IMR-90 (cell line): ENCODE data around the gene ZMIZ1. TPM values are rescaled to one million over a fixed set of nuclear protein-coding genes. Genes with fewer than 3 reads are reported as not detected.

ENCODE experiments used
- ATAC-seq: fragments of 200-7000 bp; cut with Tn5 transposase; 2 replicates; pipeline ENCODE4 v1.9.1; 2020; ENCODE audit warnings: low read depth, mild to moderate bottlenecking, moderate library complexity
- BruUV-seq: library from RNA; stranded (reverse); fragments of 400-500 nt; replicated peaks from 2 replicates; lab custom pipeline; 2021; lab: Mats Ljungman, UMichigan
- CTCF ChIA-PET: fragments of 300-600 bp; formaldehyde crosslinking; extraction: SDS; loops from one replicate; lab custom pipeline; 2021; ENCODE audit warnings: antibody characterized with exemption; lab: Yijun Ruan, JAX
- POLR2A ChIA-PET: fragments of 300-600 bp; sonication (Branson Sonifier 250); formaldehyde crosslinking; loops from one replicate; lab custom pipeline; 2022; ENCODE audit warnings: antibody characterized with exemption; ENCODE audit not compliant: unreplicated experiment; lab: Charles Lee
- DNase-seq: peaks from one replicate; pipeline ENCODE4 v3.0.0; 2013
- H2AFZ ChIP-seq: replicated peaks from 2 replicates; pipeline ENCODE3; 2013; ENCODE audit warnings: low read length, mild to moderate bottlenecking; ENCODE audit not compliant: poor library complexity
- H2AK5ac ChIP-seq: 2 replicates; pipeline ENCODE4 v1.6.1; 2013; ENCODE audit warnings: low read depth, low read length, inconsistent platforms
- H2AK9ac ChIP-seq: replicated peaks from 2 replicates; pipeline ENCODE3; 2013; ENCODE audit warnings: mild to moderate bottlenecking, low read depth, low read length, moderate library complexity; ENCODE audit not compliant: poor library complexity
- H2BK120ac ChIP-seq: 2 replicates; pipeline ENCODE4 v1.6.1; 2013; ENCODE audit warnings: low read depth, low read length, inconsistent platforms
- H2BK15ac ChIP-seq: 3 replicates; pipeline ENCODE4 v1.6.1; 2013; ENCODE audit warnings: low read depth, low read length, inconsistent platforms
- H2BK20ac ChIP-seq: 2 replicates; pipeline ENCODE4 v1.6.1; 2013; ENCODE audit warnings: low read depth, mild to moderate bottlenecking, inconsistent platforms, low read length, moderate library complexity
- H2BK5ac ChIP-seq: 2 replicates; pipeline ENCODE4 v1.6.1; 2013; ENCODE audit warnings: mild to moderate bottlenecking, low read depth, low read length, inconsistent platforms; ENCODE audit not compliant: poor library complexity, severe bottlenecking
- H3K14ac ChIP-seq: replicated peaks from 2 replicates; pipeline ENCODE4 v1.6.1; 2013; ENCODE audit warnings: low read depth, low read length, inconsistent platforms
- H3K18ac ChIP-seq: 2 replicates; pipeline ENCODE4 v1.6.1; 2013; ENCODE audit warnings: low read depth, low read length, control low read depth
- H3K23ac ChIP-seq: 2 replicates; pipeline ENCODE4 v1.6.1; 2013; ENCODE audit warnings: low read depth, low read length, inconsistent platforms
- H3K27ac ChIP-seq: 2 replicates; pipeline ENCODE4 v1.5.1; 2013; ENCODE audit warnings: mild to moderate bottlenecking, control low read depth, low read length; ENCODE audit not compliant: insufficient read depth
- H3K27me3 ChIP-seq: 2 replicates; pipeline ENCODE4 v1.6.1; 2013; ENCODE audit warnings: low read length; ENCODE audit not compliant: control insufficient read depth, insufficient read depth
- H3K36me3 ChIP-seq: 2 replicates; pipeline ENCODE4 v1.6.1; 2013; ENCODE audit warnings: low read length, mixed read lengths; ENCODE audit not compliant: control insufficient read depth, insufficient read depth
- H3K4ac ChIP-seq: 2 replicates; pipeline ENCODE4 v1.6.1; 2013; ENCODE audit warnings: low read depth, low read length, inconsistent platforms
- H3K4me1 ChIP-seq: 2 replicates; pipeline ENCODE4 v1.6.1; 2013; ENCODE audit warnings: low read length, mixed read lengths; ENCODE audit not compliant: control insufficient read depth, insufficient read depth
- H3K4me2 ChIP-seq: 2 replicates; pipeline ENCODE4 v1.6.1; 2013; ENCODE audit warnings: low read depth, mild to moderate bottlenecking, control low read depth, low read length, moderate library complexity
- H3K4me3 ChIP-seq: 2 replicates; pipeline ENCODE4 v1.5.1; 2013; ENCODE audit warnings: low read depth, mild to moderate bottlenecking, control low read depth, low read length, moderate library complexity; ENCODE audit not compliant: insufficient read depth
- H3K56ac ChIP-seq: 2 replicates; pipeline ENCODE4 v1.6.1; 2013; ENCODE audit warnings: low read length, inconsistent platforms; ENCODE audit not compliant: insufficient read depth; ENCODE audit errors: extremely low read depth
- H3K79me1 ChIP-seq, 2 experiments: 2 replicates each; pipeline ENCODE4 v1.6.1; 2013; ENCODE audit warnings: low read length in 2 of 2, inconsistent platforms in 1 of 2, low read depth in 1 of 2
- H3K9ac ChIP-seq: 2 replicates; pipeline ENCODE4 v1.6.1; 2013; ENCODE audit warnings: low read depth, low read length, control low read depth
- H3K9me1 ChIP-seq: 2 replicates; pipeline ENCODE4 v1.6.1; 2013; ENCODE audit warnings: low read length, inconsistent platforms; ENCODE audit not compliant: insufficient read depth
- H3K9me3 ChIP-seq: 2 replicates; pipeline ENCODE4 v1.6.1; 2013; ENCODE audit warnings: low read length; ENCODE audit not compliant: control insufficient read depth, insufficient read depth
- H4K20me1 ChIP-seq: 2 replicates; pipeline ENCODE4 v1.6.1; 2013; ENCODE audit warnings: low read length, inconsistent platforms; ENCODE audit not compliant: insufficient read depth
- H4K5ac ChIP-seq: 2 replicates; pipeline ENCODE4 v1.6.1; 2013; ENCODE audit warnings: mild to moderate bottlenecking, low read depth, low read length, control low read depth
- H4K8ac ChIP-seq, 2 experiments: 2 replicates each; pipeline ENCODE4 v1.6.1; 2013; ENCODE audit warnings: low read depth in 2 of 2, low read length in 2 of 2, control low read depth in 1 of 2, inconsistent platforms in 1 of 2
- H4K91ac ChIP-seq: 2 replicates; pipeline ENCODE4 v1.6.1; 2013; ENCODE audit warnings: low read depth, low read length, inconsistent platforms; ENCODE audit not compliant: insufficient read depth
- BHLHE40 ChIP-seq: fragments of 150-350 bp; IDR thresholded peaks from 2 replicates; pipeline ENCODE4 v1.6.1; 2016; ENCODE audit warnings: mild to moderate bottlenecking, low read depth, low read length
- CHD1 ChIP-seq: IDR thresholded peaks from 2 replicates; pipeline ENCODE4 v1.6.1; 2012; ENCODE audit warnings: low read depth, low read length, improper control_type of control experiment
- CTCF ChIP-seq: conservative IDR thresholded peaks from 2 replicates; pipeline ENCODE4 v1.5.1; 2012; ENCODE audit warnings: mild to moderate bottlenecking, low read depth, low read length, improper control_type of control experiment
- FOS ChIP-seq: fragments of 150-350 bp; IDR thresholded peaks from 2 replicates; pipeline ENCODE4 v1.6.1; 2016; ENCODE audit warnings: low read depth, low read length
- MAFK ChIP-seq: IDR thresholded peaks from 2 replicates; pipeline ENCODE4 v1.6.1; 2012; ENCODE audit warnings: low read depth, low read length, improper control_type of control experiment
- MAZ ChIP-seq: IDR thresholded peaks from 2 replicates; pipeline ENCODE4 v1.6.1; 2012; ENCODE audit warnings: low read depth, mild to moderate bottlenecking, low read length, improper control_type of control experiment, moderate library complexity, borderline replicate concordance
- MXI1 ChIP-seq: IDR thresholded peaks from 2 replicates; pipeline ENCODE4 v1.6.1; 2012; ENCODE audit warnings: low read depth, mild to moderate bottlenecking, low read length, moderate library complexity, borderline replicate concordance
- NFE2L2 ChIP-seq: fragments of 150-350 bp; IDR thresholded peaks from 2 replicates; pipeline ENCODE4 v1.6.1; 2016; ENCODE audit warnings: low read depth, mild to moderate bottlenecking, low read length
- POLR2A ChIP-seq: IDR thresholded peaks from 2 replicates; pipeline ENCODE4 v1.6.1; 2012; ENCODE audit warnings: mild to moderate bottlenecking, low read depth, low read length
- RAD21 ChIP-seq: IDR thresholded peaks from 2 replicates; pipeline ENCODE4 v1.6.1; 2012; ENCODE audit warnings: low read length, improper control_type of control experiment
- RCOR1 ChIP-seq: IDR thresholded peaks from 2 replicates; pipeline ENCODE4 v1.6.1; 2012; ENCODE audit warnings: mild to moderate bottlenecking, low read length, improper control_type of control experiment; ENCODE audit not compliant: insufficient replicate concordance
- RFX5 ChIP-seq: IDR thresholded peaks from 2 replicates; pipeline ENCODE4 v1.8.0; 2012; ENCODE audit warnings: low read depth, mild to moderate bottlenecking, low read length, moderate library complexity
- SMC3 ChIP-seq: fragments of 150-350 bp; IDR thresholded peaks from 2 replicates; pipeline ENCODE4 v1.6.1; 2016; ENCODE audit warnings: low read depth, mild to moderate bottlenecking, antibody characterized with exemption, low read length, moderate library complexity
- WGBS, 2 experiments: methylation state at CpG; one replicate each; pipeline versions ENCODE4 v1.1.5 to v1.1.7; 2013; ENCODE audit warnings: missing lambda C conversion rate in 2 of 2; ENCODE audit not compliant: insufficient read length in 1 of 2; ENCODE audit errors: extremely low coverage in 2 of 2; 5-methylcytosine and 5-hydroxymethylcytosine counted together
- dilution Hi-C: fragments of 300-500 bp; cut with HindIII; formaldehyde crosslinking; loops from one replicate; pipeline ENCODE4 v1.14.3; 2018; ENCODE audit warnings: low sequenced_read_pairs; ENCODE audit not compliant: unreplicated experiment
- in situ Hi-C: fragments of 300-500 bp; cut with MboI; formaldehyde crosslinking; loops from 3 replicates; pipeline ENCODE4 v1.14.3; 2019; ENCODE audit warnings: low sequenced_read_pairs, inconsistent platforms, mixed read lengths
- intact Hi-C: fragments of 100-400 bp; cut with micrococcal nuclease; formaldehyde crosslinking; loops from 2 replicates; pipeline ENCODE4 v1.10.0; 2022
- polyA plus RNA-seq, 3 experiments: library from polyadenylated mRNA; depleted of rRNA; stranded (reverse); fragments of >200 nt; gene quantifications; 2 replicates each; pipeline ENCODE4 v1.2.3, GENCODE V29; 2012; ENCODE audit warnings: low replicate concordance in 1 of 3
- total RNA-seq: library from RNA; depleted of rRNA; stranded (reverse); fragments of >200 nt; gene quantifications from 2 replicates; pipeline ENCODE4 v1.2.3, GENCODE V29; 2012
- TF ChIP-seq, protein P1 (sequence below): fragments of 150-350 bp; IDR thresholded peaks from 2 replicates; pipeline ENCODE4 v1.6.1; 2017; ENCODE audit warnings: mild to moderate bottlenecking, antibody characterized with exemption, low read length, low read depth

The ZMIZ1 gene
- total and polyA plus RNA-seq, 2 of the 4 experiments (the other 2 are of a cell fraction), result 6.6 to 48.7 TPM

DNA sequence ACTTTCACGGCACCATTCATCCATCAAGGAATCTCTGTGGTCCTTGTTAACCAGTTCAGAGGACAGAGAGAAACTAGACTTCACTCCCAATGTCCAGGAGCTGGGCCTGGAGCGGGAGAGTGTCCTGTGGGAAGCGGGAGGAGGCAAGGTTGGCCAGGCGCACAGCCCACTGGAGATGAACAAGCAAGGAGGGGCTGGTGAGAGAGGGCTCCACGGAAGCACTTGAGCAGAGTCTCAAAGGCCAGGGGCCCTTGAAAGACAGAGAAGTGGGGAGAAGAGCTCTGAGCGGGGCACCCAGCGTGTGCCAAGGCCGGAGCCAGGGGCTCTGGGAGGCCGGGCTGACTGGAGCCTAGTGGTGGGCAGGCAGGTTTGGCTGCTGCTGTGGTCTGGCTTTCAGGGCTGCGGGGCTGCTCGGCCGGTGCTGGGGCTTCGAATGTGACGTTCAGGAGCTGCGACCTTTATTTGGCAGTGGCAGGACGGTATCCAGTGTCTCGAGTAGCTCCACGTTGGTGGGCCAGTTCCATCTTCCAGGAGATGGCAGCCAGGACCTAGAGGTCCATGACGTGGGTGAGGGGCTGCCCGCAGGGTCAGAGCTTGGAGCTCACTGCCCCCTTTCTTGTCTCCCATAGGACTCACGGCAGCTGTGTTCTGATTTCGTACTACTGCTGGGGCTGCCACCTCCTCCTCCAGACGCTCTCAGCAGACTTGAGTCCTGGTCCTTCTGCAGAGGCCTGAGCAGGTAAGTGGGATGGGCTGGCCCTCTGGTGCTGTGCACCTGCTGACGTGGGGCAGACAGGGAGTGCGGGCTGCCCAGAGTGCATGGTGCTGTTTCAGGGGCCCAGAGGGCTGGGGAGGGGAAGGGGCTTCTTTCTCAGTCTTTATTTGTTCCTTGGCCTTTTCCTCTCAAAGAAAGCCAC, 49.8 kb downstream of the ZMIZ1 start:
- H2BK15ac ChIP-seq, result no peak overlapping the region
- H3K27ac ChIP-seq, result no peak overlapping the region
- 90% methylated on average over 17 of the region's 25 CpGs; no CpG with 5 or more reads in 1 of the 2 experiments for WGBS, 2 experiments
- H3K4me3 ChIP-seq, result no peak overlapping the region
- H2BK20ac ChIP-seq, result no peak overlapping the region
- peaks cover 48 to 100% of the 10 kb centered on the region in 2 experiments for H3K79me1 ChIP-seq
- H3K27me3 ChIP-seq, result no peaks in the 10 kb centered on the region
- H2BK5ac ChIP-seq, result no peak overlapping the region
- ATAC-seq, result no peak
- dilution Hi-C loops, result no loop called here
- H4K91ac ChIP-seq, result no peak overlapping the region
- POLR2A ChIA-PET, result no interaction called here
- in situ Hi-C loops, result no loop called here
- no peak overlapping the region for H3K14ac ChIP-seq
- no peak overlapping the region for H2AFZ ChIP-seq
- peaks cover 56% of the 10 kb centered on the region for H3K36me3 ChIP-seq
- peaks cover 38% of the 10 kb centered on the region for H3K9me1 ChIP-seq
- no peak overlapping the region for H3K9ac ChIP-seq
- H2AK9ac ChIP-seq, result no peak overlapping the region
- no peaks in the 10 kb centered on the region for H3K9me3 ChIP-seq
- no peak overlapping the region for H2BK120ac ChIP-seq
- H3K18ac ChIP-seq, result no peak overlapping the region
- intact Hi-C loops, result no loop called here
- no peak overlapping the region for H4K8ac ChIP-seq
- no TSS peak for BruUV-seq
- H4K20me1 ChIP-seq, result peaks cover 86% of the 10 kb centered on the region
- H3K4me2 ChIP-seq, result no peak overlapping the region
- no peak overlapping the region for H3K56ac ChIP-seq
- no peak overlapping the region for H3K23ac ChIP-seq
- H3K4ac ChIP-seq, result peak overlapping the region; percentile 38; the same call in 1 of the 2 replicates
- TF ChIP-seq CHD1, result no peak
- TF ChIP-seq POLR2A, result no peak
- TF ChIP-seq NFE2L2, result no peak
- TF ChIP-seq MAFK, result no peak
- no peak for TF ChIP-seq SMC3
- no peak for TF ChIP-seq MXI1
- TF ChIP-seq CTCF, result no peak
- TF ChIP-seq MAZ, result no peak
- TF ChIP-seq RFX5, result no peak
- no peak for TF ChIP-seq FOS
- TF ChIP-seq, protein P1, sequence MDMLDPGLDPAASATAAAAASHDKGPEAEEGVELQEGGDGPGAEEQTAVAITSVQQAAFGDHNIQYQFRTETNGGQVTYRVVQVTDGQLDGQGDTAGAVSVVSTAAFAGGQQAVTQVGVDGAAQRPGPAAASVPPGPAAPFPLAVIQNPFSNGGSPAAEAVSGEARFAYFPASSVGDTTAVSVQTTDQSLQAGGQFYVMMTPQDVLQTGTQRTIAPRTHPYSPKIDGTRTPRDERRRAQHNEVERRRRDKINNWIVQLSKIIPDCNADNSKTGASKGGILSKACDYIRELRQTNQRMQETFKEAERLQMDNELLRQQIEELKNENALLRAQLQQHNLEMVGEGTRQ, result no peak
- no peak for TF ChIP-seq BHLHE40
- no peak for TF ChIP-seq RAD21
- no peak for TF ChIP-seq RCOR1
- no peak for DNase-seq
- no peak overlapping the region for H4K5ac ChIP-seq
- CTCF ChIA-PET, result interaction anchor here (0.5 kb wide), 1 partner anchor 171 kb away, joined by 3 read pairs; no protein-coding TSS in a partner anchor
- H2AK5ac ChIP-seq, result no peak overlapping the region; the same call in 1 of the 2 replicates
- peaks cover 32% of the 10 kb centered on the region for H3K4me1 ChIP-seq
